ENCODE measurements around the gene TJP1. TPM values are rescaled to one million over a fixed set of nuclear protein-coding genes. Genes with fewer than 3 reads are reported as not detected.
"Not testable (repeated sequence)": the region's sequence is repeated elsewhere in the genome, so short reads cannot be mapped to it uniquely, and the experiment has no call there.

Gene TJP1
- total RNA-seq, 2 experiments from 2014 or later: not detected

GRCh38 chr15:29785136-29785535 is 37.1 kb downstream of the TJP1 start:
- ATAC-seq: no peak
- intact Hi-C loops (cut with micrococcal nuclease): no loop called here
- H3K36me3 Mint-ChIP-seq (ENCODE audit: low read depth): no peaks in the 10 kb centered on the region
- H3K9me3 Mint-ChIP-seq: no peaks in the 10 kb centered on the region
- CTCF ChIA-PET: no interaction called here
- no peak overlapping the region for H3K4me3 Mint-ChIP-seq
- no peaks in the 10 kb centered on the region for H3K4me1 Mint-ChIP-seq (ENCODE audit: low read depth)
- TF ChIP-seq CTCF (IDR thresholded peaks at IDR 0.05): no peak
- POLR2A ChIA-PET: no interaction called here
- no peak overlapping the region for H3K27ac Mint-ChIP-seq
- no peak for DNase-seq
- H3K27me3 Mint-ChIP-seq: peaks cover 11% of the 10 kb centered on the region

GRCh38 chr15:29784413-29784812 is 37.9 kb downstream of the TJP1 start:
- H3K27me3 Mint-ChIP-seq: peaks cover 11% of the 10 kb centered on the region

GRCh38 chr15:29782816-29783215 is 39.5 kb downstream of the TJP1 start:
- ATAC-seq; intact Hi-C loops (cut with micrococcal nuclease); H3K27ac Mint-ChIP-seq; H3K4me3 Mint-ChIP-seq; H3K36me3 Mint-ChIP-seq (ENCODE audit: low read depth); POLR2A ChIA-PET; H3K9me3 Mint-ChIP-seq; DNase-seq; CTCF ChIA-PET; H3K4me1 Mint-ChIP-seq (ENCODE audit: low read depth): not testable (repeated sequence)
- H3K27me3 Mint-ChIP-seq: peaks cover 13% of the 10 kb centered on the region

More at GRCh38 chr15:29784413-29784812, 37.9 kb downstream of the TJP1 start:
- no peak for ATAC-seq
- intact Hi-C loops (cut with micrococcal nuclease): no loop called here
- ChIA-PET CTCF (no interaction called here), POLR2A (no interaction called here)
- TF ChIP-seq CTCF (IDR thresholded peaks at IDR 0.05): no peak
- Mint-ChIP-seq H3K27ac (no peak overlapping the region), H3K4me1 (ENCODE audit: low read depth) (no peaks in the 10 kb centered on the region), H3K36me3 (ENCODE audit: low read depth) (no peaks in the 10 kb centered on the region), H3K9me3 (no peaks in the 10 kb centered on the region), H3K4me3 (no peak overlapping the region)
- no peak for DNase-seq

- H3K4me1 Mint-ChIP-seq (ENCODE audit: low read depth): no peaks in the 10 kb centered on the region
Observed at GRCh38 chr15:29778382-29778781, 43.9 kb downstream of the TJP1 start.

GRCh38 chr15:29776859-29777258 is 45.4 kb downstream of the TJP1 start:
- POLR2A ChIA-PET: no interaction called here
- intact Hi-C loops (cut with micrococcal nuclease): no loop called here
- ATAC-seq: no peak
- Mint-ChIP-seq H3K27me3 (peaks cover 20% of the 10 kb centered on the region), H3K27ac (no peak overlapping the region), H3K4me1 (ENCODE audit: low read depth) (no peaks in the 10 kb centered on the region), H3K36me3 (ENCODE audit: low read depth) (no peaks in the 10 kb centered on the region), H3K4me3 (no peak overlapping the region), H3K9me3 (no peaks in the 10 kb centered on the region)
- DNase-seq: no peak
- TF ChIP-seq CTCF (IDR thresholded peaks at IDR 0.05): no peak
- CTCF ChIA-PET: no interaction called here

More at GRCh38 chr15:29778382-29778781, 43.9 kb downstream of the TJP1 start:
- Mint-ChIP-seq H3K27ac (no peak overlapping the region), H3K9me3 (no peaks in the 10 kb centered on the region), H3K36me3 (ENCODE audit: low read depth) (no peaks in the 10 kb centered on the region), H3K4me3 (no peak overlapping the region), H3K27me3 (peaks cover 18% of the 10 kb centered on the region)
- CTCF ChIA-PET: no interaction called here
- intact Hi-C loops (cut with micrococcal nuclease): no loop called here
- no peak for ATAC-seq
- no peak for DNase-seq
- POLR2A ChIA-PET: no interaction called here
- no peak for TF ChIP-seq CTCF (IDR thresholded peaks at IDR 0.05)

- H3K27ac Mint-ChIP-seq: no peak overlapping the region
- peaks cover 16% of the 10 kb centered on the region for H3K27me3 Mint-ChIP-seq
- H3K4me1 Mint-ChIP-seq (ENCODE audit: low read depth): no peaks in the 10 kb centered on the region
- DNase-seq (no peak), ATAC-seq (no peak)
- intact Hi-C loops (cut with micrococcal nuclease): no loop called here
- H3K36me3 Mint-ChIP-seq (ENCODE audit: low read depth): no peaks in the 10 kb centered on the region
- no peak for TF ChIP-seq CTCF (IDR thresholded peaks at IDR 0.05)
- CTCF ChIA-PET: no interaction called here
- no peaks in the 10 kb centered on the region for H3K9me3 Mint-ChIP-seq
- H3K4me3 Mint-ChIP-seq: no peak overlapping the region
- POLR2A ChIA-PET: no interaction called here
Observed at GRCh38 chr15:29774900-29775299, 47.4 kb downstream of the TJP1 start.
